ENCODE measurements around the gene DYDC2. TPM values are rescaled to one million over a fixed set of nuclear protein-coding genes. Genes with fewer than 3 reads are reported as not detected.

Gene DYDC2
- total and polyA plus RNA-seq, 2 experiments from 2014 or later, result 8.1 to 9.0 TPM

DNA sequence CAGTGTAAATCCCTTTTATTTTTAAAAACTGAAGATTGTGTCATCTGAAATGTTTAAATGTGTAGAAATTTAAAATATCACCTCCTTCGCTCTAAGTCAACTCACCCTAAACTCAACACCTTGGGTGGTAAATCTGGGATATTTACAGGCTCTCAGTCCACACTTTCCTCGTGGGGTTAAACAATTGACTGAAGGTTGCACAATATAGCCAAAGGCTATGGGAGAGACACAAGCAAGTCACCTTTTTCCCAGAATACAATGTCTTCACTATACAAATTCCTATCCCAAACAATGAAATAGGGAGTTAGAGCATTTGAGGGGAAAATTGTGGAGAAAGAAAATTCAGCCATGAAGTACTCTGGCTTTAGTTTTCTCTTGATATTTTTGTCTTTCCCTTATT lies 34.4 kb upstream of the DYDC2 start:
- Histone ChIP-seq H3K9me2 (ENCODE audit: insufficient read depth) (no peaks in the 10 kb centered on the region; the same call in 1 of the 2 replicates), H3K79me2 (replicated peaks; ENCODE audit: insufficient read depth) (no peaks in the 10 kb centered on the region), H2AFZ (no peak overlapping the region), H4K20me1 (replicated peaks; ENCODE audit: insufficient read depth) (no peaks in the 10 kb centered on the region), H3K36me3 (ENCODE audit: insufficient read depth) (no peaks in the 10 kb centered on the region), H3K4me2 (no peak overlapping the region), H3K27ac (ENCODE audit: low read depth) (no peak overlapping the region), H3F3A (replicated peaks; ENCODE audit: low read depth) (no peaks in the 10 kb centered on the region), H3K27me3 (ENCODE audit: insufficient read depth) (no peaks in the 10 kb centered on the region), H3K4me1 (ENCODE audit: insufficient read depth) (peaks cover 8% of the 10 kb centered on the region), H3K4me3 (no peak overlapping the region)
- DNase-seq (ENCODE audit: low spot score) (no peak), ATAC-seq (no peak)
- Mint-ChIP-seq H3K36me3 (ENCODE audit: low read depth) (no peaks in the 10 kb centered on the region), H3K4me1 (peaks cover 4% of the 10 kb centered on the region; the same call in 2 of the 3 replicates), H3K27me3 (ENCODE audit: insufficient read depth, low read depth, poor library complexity) (no peaks in the 10 kb centered on the region), H3K27ac (no peak overlapping the region), H3K4me3 (no peak overlapping the region), H3K9me3 (no peaks in the 10 kb centered on the region)
- no peak for TF ChIP-seq ZNF114 (CRISPR knock-in tag; IDR thresholded peaks at IDR 0.05)
- TF ChIP-seq STAT1 (IDR thresholded peaks at IDR 0.05; ENCODE audit: unreplicated experiment), result no peak
- TF ChIP-seq ZNF331 (CRISPR knock-in tag; IDR thresholded peaks at IDR 0.05; ENCODE audit: low read depth), result no peak
- TF ChIP-seq, protein P1, sequence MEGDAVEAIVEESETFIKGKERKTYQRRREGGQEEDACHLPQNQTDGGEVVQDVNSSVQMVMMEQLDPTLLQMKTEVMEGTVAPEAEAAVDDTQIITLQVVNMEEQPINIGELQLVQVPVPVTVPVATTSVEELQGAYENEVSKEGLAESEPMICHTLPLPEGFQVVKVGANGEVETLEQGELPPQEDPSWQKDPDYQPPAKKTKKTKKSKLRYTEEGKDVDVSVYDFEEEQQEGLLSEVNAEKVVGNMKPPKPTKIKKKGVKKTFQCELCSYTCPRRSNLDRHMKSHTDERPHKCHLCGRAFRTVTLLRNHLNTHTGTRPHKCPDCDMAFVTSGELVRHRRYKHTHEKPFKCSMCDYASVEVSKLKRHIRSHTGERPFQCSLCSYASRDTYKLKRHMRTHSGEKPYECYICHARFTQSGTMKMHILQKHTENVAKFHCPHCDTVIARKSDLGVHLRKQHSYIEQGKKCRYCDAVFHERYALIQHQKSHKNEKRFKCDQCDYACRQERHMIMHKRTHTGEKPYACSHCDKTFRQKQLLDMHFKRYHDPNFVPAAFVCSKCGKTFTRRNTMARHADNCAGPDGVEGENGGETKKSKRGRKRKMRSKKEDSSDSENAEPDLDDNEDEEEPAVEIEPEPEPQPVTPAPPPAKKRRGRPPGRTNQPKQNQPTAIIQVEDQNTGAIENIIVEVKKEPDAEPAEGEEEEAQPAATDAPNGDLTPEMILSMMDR (conservative IDR thresholded peaks at IDR 0.05; ENCODE audit: low read depth in 2 of 2), result no peak
- TF ChIP-seq, protein P2, sequence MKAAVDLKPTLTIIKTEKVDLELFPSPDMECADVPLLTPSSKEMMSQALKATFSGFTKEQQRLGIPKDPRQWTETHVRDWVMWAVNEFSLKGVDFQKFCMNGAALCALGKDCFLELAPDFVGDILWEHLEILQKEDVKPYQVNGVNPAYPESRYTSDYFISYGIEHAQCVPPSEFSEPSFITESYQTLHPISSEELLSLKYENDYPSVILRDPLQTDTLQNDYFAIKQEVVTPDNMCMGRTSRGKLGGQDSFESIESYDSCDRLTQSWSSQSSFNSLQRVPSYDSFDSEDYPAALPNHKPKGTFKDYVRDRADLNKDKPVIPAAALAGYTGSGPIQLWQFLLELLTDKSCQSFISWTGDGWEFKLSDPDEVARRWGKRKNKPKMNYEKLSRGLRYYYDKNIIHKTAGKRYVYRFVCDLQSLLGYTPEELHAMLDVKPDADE (IDR thresholded peaks at IDR 0.05), result no peak
- no peak for TF ChIP-seq NANOG (IDR thresholded peaks at IDR 0.05; ENCODE audit: borderline replicate concordance)
- TF ChIP-seq, protein P3, sequence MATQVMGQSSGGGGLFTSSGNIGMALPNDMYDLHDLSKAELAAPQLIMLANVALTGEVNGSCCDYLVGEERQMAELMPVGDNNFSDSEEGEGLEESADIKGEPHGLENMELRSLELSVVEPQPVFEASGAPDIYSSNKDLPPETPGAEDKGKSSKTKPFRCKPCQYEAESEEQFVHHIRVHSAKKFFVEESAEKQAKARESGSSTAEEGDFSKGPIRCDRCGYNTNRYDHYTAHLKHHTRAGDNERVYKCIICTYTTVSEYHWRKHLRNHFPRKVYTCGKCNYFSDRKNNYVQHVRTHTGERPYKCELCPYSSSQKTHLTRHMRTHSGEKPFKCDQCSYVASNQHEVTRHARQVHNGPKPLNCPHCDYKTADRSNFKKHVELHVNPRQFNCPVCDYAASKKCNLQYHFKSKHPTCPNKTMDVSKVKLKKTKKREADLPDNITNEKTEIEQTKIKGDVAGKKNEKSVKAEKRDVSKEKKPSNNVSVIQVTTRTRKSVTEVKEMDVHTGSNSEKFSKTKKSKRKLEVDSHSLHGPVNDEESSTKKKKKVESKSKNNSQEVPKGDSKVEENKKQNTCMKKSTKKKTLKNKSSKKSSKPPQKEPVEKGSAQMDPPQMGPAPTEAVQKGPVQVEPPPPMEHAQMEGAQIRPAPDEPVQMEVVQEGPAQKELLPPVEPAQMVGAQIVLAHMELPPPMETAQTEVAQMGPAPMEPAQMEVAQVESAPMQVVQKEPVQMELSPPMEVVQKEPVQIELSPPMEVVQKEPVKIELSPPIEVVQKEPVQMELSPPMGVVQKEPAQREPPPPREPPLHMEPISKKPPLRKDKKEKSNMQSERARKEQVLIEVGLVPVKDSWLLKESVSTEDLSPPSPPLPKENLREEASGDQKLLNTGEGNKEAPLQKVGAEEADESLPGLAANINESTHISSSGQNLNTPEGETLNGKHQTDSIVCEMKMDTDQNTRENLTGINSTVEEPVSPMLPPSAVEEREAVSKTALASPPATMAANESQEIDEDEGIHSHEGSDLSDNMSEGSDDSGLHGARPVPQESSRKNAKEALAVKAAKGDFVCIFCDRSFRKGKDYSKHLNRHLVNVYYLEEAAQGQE (IDR thresholded peaks at IDR 0.05; ENCODE audit: unreplicated experiment), result no peak
- no peak for TF ChIP-seq EZH2phosphoT487 (IDR thresholded peaks at IDR 0.05; ENCODE audit: unreplicated experiment)
- TF ChIP-seq EZH2 (IDR thresholded peaks at IDR 0.05; ENCODE audit: low read depth, unreplicated experiment), result no peak
- TF ChIP-seq, protein P4, sequence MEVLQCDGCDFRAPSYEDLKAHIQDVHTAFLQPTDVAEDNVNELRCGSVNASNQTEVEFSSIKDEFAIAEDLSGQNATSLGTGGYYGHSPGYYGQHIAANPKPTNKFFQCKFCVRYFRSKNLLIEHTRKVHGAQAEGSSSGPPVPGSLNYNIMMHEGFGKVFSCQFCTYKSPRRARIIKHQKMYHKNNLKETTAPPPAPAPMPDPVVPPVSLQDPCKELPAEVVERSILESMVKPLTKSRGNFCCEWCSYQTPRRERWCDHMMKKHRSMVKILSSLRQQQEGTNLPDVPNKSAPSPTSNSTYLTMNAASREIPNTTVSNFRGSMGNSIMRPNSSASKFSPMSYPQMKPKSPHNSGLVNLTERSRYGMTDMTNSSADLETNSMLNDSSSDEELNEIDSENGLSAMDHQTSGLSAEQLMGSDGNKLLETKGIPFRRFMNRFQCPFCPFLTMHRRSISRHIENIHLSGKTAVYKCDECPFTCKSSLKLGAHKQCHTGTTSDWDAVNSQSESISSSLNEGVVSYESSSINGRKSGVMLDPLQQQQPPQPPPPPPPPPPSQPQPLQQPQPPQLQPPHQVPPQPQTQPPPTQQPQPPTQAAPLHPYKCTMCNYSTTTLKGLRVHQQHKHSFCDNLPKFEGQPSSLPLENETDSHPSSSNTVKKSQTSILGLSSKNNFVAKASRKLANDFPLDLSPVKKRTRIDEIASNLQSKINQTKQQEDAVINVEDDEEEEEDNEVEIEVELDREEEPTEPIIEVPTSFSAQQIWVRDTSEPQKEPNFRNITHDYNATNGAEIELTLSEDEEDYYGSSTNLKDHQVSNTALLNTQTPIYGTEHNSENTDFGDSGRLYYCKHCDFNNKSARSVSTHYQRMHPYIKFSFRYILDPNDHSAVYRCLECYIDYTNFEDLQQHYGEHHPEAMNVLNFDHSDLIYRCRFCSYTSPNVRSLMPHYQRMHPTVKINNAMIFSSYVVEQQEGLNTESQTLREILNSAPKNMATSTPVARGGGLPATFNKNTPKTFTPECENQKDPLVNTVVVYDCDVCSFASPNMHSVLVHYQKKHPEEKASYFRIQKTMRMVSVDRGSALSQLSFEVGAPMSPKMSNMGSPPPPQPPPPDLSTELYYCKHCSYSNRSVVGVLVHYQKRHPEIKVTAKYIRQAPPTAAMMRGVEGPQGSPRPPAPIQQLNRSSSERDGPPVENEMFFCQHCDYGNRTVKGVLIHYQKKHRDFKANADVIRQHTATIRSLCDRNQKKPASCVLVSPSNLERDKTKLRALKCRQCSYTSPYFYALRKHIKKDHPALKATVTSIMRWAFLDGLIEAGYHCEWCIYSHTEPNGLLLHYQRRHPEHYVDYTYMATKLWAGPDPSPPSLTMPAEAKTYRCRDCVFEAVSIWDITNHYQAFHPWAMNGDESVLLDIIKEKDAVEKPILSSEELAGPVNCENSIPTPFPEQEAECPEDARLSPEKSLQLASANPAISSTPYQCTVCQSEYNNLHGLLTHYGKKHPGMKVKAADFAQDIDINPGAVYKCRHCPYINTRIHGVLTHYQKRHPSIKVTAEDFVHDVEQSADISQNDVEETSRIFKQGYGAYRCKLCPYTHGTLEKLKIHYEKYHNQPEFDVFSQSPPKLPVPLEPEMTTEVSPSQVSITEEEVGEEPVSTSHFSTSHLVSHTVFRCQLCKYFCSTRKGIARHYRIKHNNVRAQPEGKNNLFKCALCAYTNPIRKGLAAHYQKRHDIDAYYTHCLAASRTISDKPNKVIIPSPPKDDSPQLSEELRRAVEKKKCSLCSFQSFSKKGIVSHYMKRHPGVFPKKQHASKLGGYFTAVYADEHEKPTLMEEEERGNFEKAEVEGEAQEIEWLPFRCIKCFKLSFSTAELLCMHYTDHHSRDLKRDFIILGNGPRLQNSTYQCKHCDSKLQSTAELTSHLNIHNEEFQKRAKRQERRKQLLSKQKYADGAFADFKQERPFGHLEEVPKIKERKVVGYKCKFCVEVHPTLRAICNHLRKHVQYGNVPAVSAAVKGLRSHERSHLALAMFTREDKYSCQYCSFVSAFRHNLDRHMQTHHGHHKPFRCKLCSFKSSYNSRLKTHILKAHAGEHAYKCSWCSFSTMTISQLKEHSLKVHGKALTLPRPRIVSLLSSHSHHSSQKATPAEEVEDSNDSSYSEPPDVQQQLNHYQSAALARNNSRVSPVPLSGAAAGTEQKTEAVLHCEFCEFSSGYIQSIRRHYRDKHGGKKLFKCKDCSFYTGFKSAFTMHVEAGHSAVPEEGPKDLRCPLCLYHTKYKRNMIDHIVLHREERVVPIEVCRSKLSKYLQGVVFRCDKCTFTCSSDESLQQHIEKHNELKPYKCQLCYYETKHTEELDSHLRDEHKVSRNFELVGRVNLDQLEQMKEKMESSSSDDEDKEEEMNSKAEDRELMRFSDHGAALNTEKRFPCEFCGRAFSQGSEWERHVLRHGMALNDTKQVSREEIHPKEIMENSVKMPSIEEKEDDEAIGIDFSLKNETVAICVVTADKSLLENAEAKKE (CRISPR knock-in tag; IDR thresholded peaks at IDR 0.05), result no peak
- TF ChIP-seq JUNB (IDR thresholded peaks at IDR 0.05; ENCODE audit: unreplicated experiment), result no peak
- no peak for TF ChIP-seq CREB1 (CRISPR knock-in tag; IDR thresholded peaks at IDR 0.05; ENCODE audit: low read depth)
- TF ChIP-seq POLR2AphosphoS5 (IDR thresholded peaks at IDR 0.05; ENCODE audit: low read depth), result no peak
